B cell (primary cell): ENCODE results near the gene OR2L5. TPM values are rescaled to one million over a fixed set of nuclear protein-coding genes. Genes with fewer than 3 reads are reported as not detected.

Experiments used
- ATAC-seq: fragments of 200-7000 bp; cut with Tn5 transposase; one replicate; pipeline ENCODE4 v1.10.0; 2021; ENCODE audit warnings: low read depth, mild to moderate bottlenecking, moderate number of reproducible peaks, moderate library complexity
- CTCF ChIA-PET: fragments of 350-600 bp; sonication (Branson Sonifier 250); formaldehyde crosslinking; loops from one replicate; lab custom pipeline; 2021; ENCODE audit warnings: antibody characterized with exemption, inconsistent platforms; lab: Charles Lee
- POLR2A ChIA-PET: fragments of 350-600 bp; sonication (Branson Sonifier 250); formaldehyde crosslinking; loops from one replicate; lab custom pipeline; 2021; ENCODE audit warnings: antibody characterized with exemption; lab: Charles Lee
- DNase-seq: peaks from one replicate; pipeline ENCODE4 v3.0.0; 2013
- H2AFZ ChIP-seq: 2 replicates; pipeline ENCODE4 v1.6.1; 2012; ENCODE audit warnings: mild to moderate bottlenecking, low read depth, low read length; ENCODE audit not compliant: insufficient read depth, poor library complexity, severe bottlenecking
- H3K27ac ChIP-seq, 2 donors: 1 replicate in 1 of 2; 2 replicates in 1 of 2; pipeline ENCODE4 v1.5.1; 2012 to 2013; ENCODE audit warnings: low read length in 2 of 2, mild to moderate bottlenecking in 2 of 2, moderate library complexity in 1 of 2
- H3K27me3 ChIP-seq, 4 experiments: fragments of 200-600 bp in 1 of 4; sonication (generic) in 1 of 4; replicated peaks in 1 of 4; 1 replicate in 2 of 4; 2 replicates in 2 of 4; pipeline versions ENCODE4 v1.6.1 to v1.7.0; 2013 to 2016; ENCODE audit warnings: low read length in 3 of 4, mild to moderate bottlenecking in 2 of 4, mixed read lengths in 1 of 4, moderate library complexity in 1 of 4; ENCODE audit not compliant: insufficient read depth in 4 of 4, control insufficient read depth in 3 of 4; ENCODE audit errors: control extremely low read depth in 1 of 4
- H3K36me3 ChIP-seq, 2 experiments: replicated peaks in 1 of 2; 1 replicate in 1 of 2; 2 replicates in 1 of 2; pipeline versions ENCODE4 v1.6.1 to v1.7.1; 2013; ENCODE audit warnings: low read length in 1 of 2; ENCODE audit not compliant: insufficient read depth in 2 of 2, control insufficient read depth in 1 of 2; ENCODE audit errors: control extremely low read depth in 1 of 2, extremely low read depth in 1 of 2
- H3K4me1 ChIP-seq, 2 donors: fragments of 200-600 bp in 1 of 2; sonication (generic) in 1 of 2; 1 replicate in 1 of 2; 2 replicates in 1 of 2; pipeline versions ENCODE4 v1.5.1 to v1.6.1; 2013 to 2017; ENCODE audit warnings: low read length in 2 of 2; ENCODE audit not compliant: control insufficient read depth in 2 of 2, insufficient read depth in 2 of 2
- H3K4me2 ChIP-seq: replicated peaks from 2 replicates; pipeline ENCODE3; 2012; ENCODE audit warnings: mild to moderate bottlenecking, low read depth, low read length; ENCODE audit not compliant: poor library complexity, severe bottlenecking
- H3K4me3 ChIP-seq, 5 experiments: fragments of 200-600 bp in 1 of 5; sonication (generic) in 1 of 5; 1 replicate in 3 of 5; 2 replicates in 2 of 5; pipeline versions ENCODE4 v1.5.1 to v1.7.0; 2011 to 2016; ENCODE audit warnings: low read length in 4 of 5, mild to moderate bottlenecking in 4 of 5, low read depth in 2 of 5, control low read depth in 1 of 5, moderate library complexity in 1 of 5; ENCODE audit not compliant: insufficient read depth in 1 of 5; ENCODE audit errors: control extremely low read depth in 1 of 5, extremely low read depth in 1 of 5
- H3K79me2 ChIP-seq: fragments of 200-600 bp; sonication (generic); one replicate; pipeline ENCODE4 v1.6.0; 2016; ENCODE audit warnings: low read length; ENCODE audit not compliant: control insufficient read depth, insufficient read depth
- H3K9ac ChIP-seq: fragments of 200-600 bp; sonication (generic); 2 replicates; pipeline ENCODE4 v1.6.1; 2017; ENCODE audit warnings: mild to moderate bottlenecking, low read length, moderate library complexity
- H3K9me3 ChIP-seq, 3 donors: one replicate each; pipeline versions ENCODE4 v1.6.1 to v1.7.1; 2013; ENCODE audit warnings: low read length in 2 of 3; ENCODE audit not compliant: control insufficient read depth in 2 of 3, insufficient read depth in 1 of 3; ENCODE audit errors: control extremely low read depth in 1 of 3
- H4K20me1 ChIP-seq: 2 replicates; pipeline ENCODE4 v1.6.0; 2012; ENCODE audit warnings: mild to moderate bottlenecking, low read length; ENCODE audit not compliant: insufficient read depth, control insufficient read depth, poor library complexity, severe bottlenecking
- H3K27ac Mint-ChIP-seq: one replicate; pipeline ENCODE4 v1.8.0; 2021; ENCODE audit warnings: mixed read lengths
- H3K27me3 Mint-ChIP-seq: one replicate; pipeline ENCODE4 v1.8.0; 2021; ENCODE audit warnings: mixed read lengths
- H3K4me1 Mint-ChIP-seq: one replicate; pipeline ENCODE4 v1.8.0; 2021; ENCODE audit warnings: mixed read lengths
- H3K4me3 Mint-ChIP-seq: one replicate; pipeline ENCODE4 v1.8.0; 2021; ENCODE audit warnings: mixed read lengths
- H3K9me3 Mint-ChIP-seq: one replicate; pipeline ENCODE4 v1.8.0; 2022; ENCODE audit warnings: mixed read lengths; ENCODE audit not compliant: insufficient read depth
- CTCF ChIP-seq: fragments of 200-600 bp; IDR thresholded peaks from one replicate; pipeline ENCODE4 v1.8.0; 2022; ENCODE audit warnings: antibody characterized with exemption, mild to moderate bottlenecking
- EZH2 ChIP-seq: IDR thresholded peaks from 2 replicates; pipeline ENCODE4 v1.6.1; 2012; ENCODE audit warnings: borderline replicate concordance, low read depth, mild to moderate bottlenecking, moderate library complexity, low read length; ENCODE audit not compliant: insufficient read depth, poor library complexity, severe bottlenecking
- WGBS: methylation state at CpG from one replicate; pipeline ENCODE4 v1.1.5; 2013; ENCODE audit warnings: missing lambda C conversion rate; ENCODE audit not compliant: insufficient coverage; 5-methylcytosine and 5-hydroxymethylcytosine counted together
- intact Hi-C: fragments of 100-400 bp; cut with micrococcal nuclease; formaldehyde crosslinking; loops from one replicate; pipeline ENCODE4 v1.10.0; 2022
- polyA plus RNA-seq: library from polyadenylated mRNA; depleted of rRNA; stranded (reverse); fragments of >200 nt; gene quantifications from 2 replicates; pipeline ENCODE4 v1.2.3, GENCODE V29; 2012
- total RNA-seq, 2 donors: library from RNA; stranded (reverse); fragments of 120-200 nt in 1 of 2; gene quantifications; 1 replicate in 1 of 2; 2 replicates in 1 of 2; pipeline versions ENCODE4 v1.2.3 to v1.2.4, GENCODE V29; 2013 to 2022

Gene OR2L5
- total and polyA plus RNA-seq, 2 donors (not counting 1 experiment from before 2014, with no cell fraction given), result 0.13 to 0.27 TPM

DNA sequence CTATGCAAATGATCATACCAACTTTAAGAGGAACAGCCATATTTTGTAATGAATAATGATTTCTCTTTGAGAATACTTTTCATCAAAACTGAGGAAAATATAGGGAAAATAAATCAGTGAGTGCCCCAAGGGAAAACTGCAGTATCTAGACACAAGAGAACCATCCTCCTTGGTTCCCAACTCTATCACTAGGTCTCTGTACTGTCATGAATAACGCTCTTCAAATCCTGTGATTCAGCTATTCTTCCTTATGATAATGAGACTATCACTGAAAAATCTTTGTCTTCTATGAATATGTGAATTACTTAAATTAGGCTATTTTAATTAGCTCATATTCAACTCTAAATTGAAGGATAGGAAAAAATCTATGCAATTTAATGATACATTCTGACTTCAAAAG lies 2.3 kb downstream of the OR2L5 start:
- Histone ChIP-seq H3K9ac (no peak overlapping the region), H3K4me1 (no peaks in the 10 kb centered on the region), H3K27ac (no peak overlapping the region), H3K27me3 (no peaks in the 10 kb centered on the region), H3K79me2 (no peaks in the 10 kb centered on the region), H4K20me1 (no peaks in the 10 kb centered on the region), H2AFZ (no peak overlapping the region), H3K4me2 (no peak overlapping the region), H3K36me3 (no peaks in the 10 kb centered on the region), H3K9me3 (peaks cover 0 to 2% (median 0%) of the 10 kb centered on the region in 3 donors), H3K4me3 (no peak overlapping the region)
- peaks cover 1% of the 10 kb centered on the region for H3K9me3 Mint-ChIP-seq
- H3K27ac Mint-ChIP-seq, result no peak overlapping the region
- WGBS, result no CpG with 5 or more reads among the region's 1 CpG
- ATAC-seq, result no peak
- intact Hi-C loops, result no loop called here
- ChIA-PET POLR2A (no interaction called here), CTCF (no interaction called here)
- no peak for DNase-seq
- no peaks in the 10 kb centered on the region for H3K27me3 Mint-ChIP-seq
- TF ChIP-seq CTCF (no peak), EZH2 (no peak)
- H3K4me1 Mint-ChIP-seq, result no peaks in the 10 kb centered on the region
- H3K4me3 Mint-ChIP-seq, result no peak overlapping the region

GRCh38 chr1:248029770-248030169 lies 16.3 kb downstream of the OR2L5 start, which contains the start of gene OR2L2:
TSS of gene OR2L2 (plus strand) at chr1:248030070. CDS start at chr1:248038268, 8,198 bp downstream.
- H3K79me2 ChIP-seq, result no peaks in the 10 kb centered on the region
- ATAC-seq (no peak), DNase-seq (no peak)
- Mint-ChIP-seq H3K4me1 (no peaks in the 10 kb centered on the region), H3K27me3 (no peaks in the 10 kb centered on the region), H3K9me3 (peaks cover 8% of the 10 kb centered on the region), H3K27ac (no peak within 1 kb of the TSS), H3K4me3 (no peak within 1 kb of the TSS)
- H3K4me1 ChIP-seq, result no peaks in the 10 kb centered on the region
- H3K9ac ChIP-seq, result no peak within 1 kb of the TSS
- no CpG with 5 or more reads among the region's 2 CpGs for WGBS
- no peaks in the 10 kb centered on the region for H4K20me1 ChIP-seq
- H3K27me3 ChIP-seq, result no peaks in the 10 kb centered on the region
- no peak within 1 kb of the TSS for H2AFZ ChIP-seq
- H3K27ac ChIP-seq, result no peak within 1 kb of the TSS
- intact Hi-C loops, result no loop called here
- peaks cover 0 to 15% (median 4%) of the 10 kb centered on the region in 3 donors for H3K9me3 ChIP-seq
- no peak within 1 kb of the TSS for H3K4me2 ChIP-seq
- ChIA-PET POLR2A (no interaction called here), CTCF (no interaction called here)
- no peaks in the 10 kb centered on the region for H3K36me3 ChIP-seq
- no peak within 1 kb of the TSS for H3K4me3 ChIP-seq
- TF ChIP-seq EZH2, result no peak
- TF ChIP-seq CTCF, result no peak
